HEK293 (cell line): Measurements from ENCODE around the gene C1QL4.
A peak's percentile ranks its signal among the peaks of the same experiment; 100 is the strongest.

ENCODE experiments used
- CTCF ChIA-PET: fragments of 350-600 bp; formaldehyde crosslinking; extraction: SDS; loops from one replicate; lab custom pipeline; 2021; ENCODE audit warnings: antibody characterized with exemption; lab: Yijun Ruan, JAX
- POLR2A ChIA-PET: fragments of 300-600 bp; formaldehyde crosslinking; extraction: SDS; loops from one replicate; lab custom pipeline; 2020; ENCODE audit warnings: antibody characterized with exemption, inconsistent platforms; lab: Yijun Ruan, JAX
- H3K27ac ChIP-seq: fragments of 200-500 bp; sonication (Bioruptor generic); 2 replicates; pipeline ENCODE4 v1.5.1; 2014; ENCODE audit warnings: low read depth, low read length, control low read depth, inconsistent platforms; ENCODE audit errors: extremely low read depth
- H3K36me3 ChIP-seq, 2 experiments: fragments of 200-500 bp in 1 of 2; sonication (Bioruptor generic) in 1 of 2; 1 replicate in 1 of 2; 2 replicates in 1 of 2; pipeline ENCODE4 v1.5.1; 2014 to 2017; ENCODE audit warnings: inconsistent platforms in 2 of 2, low read length in 2 of 2; ENCODE audit not compliant: control insufficient read depth in 2 of 2, insufficient read depth in 1 of 2
- H3K4me1 ChIP-seq: fragments of 200-500 bp; sonication (Bioruptor generic); 2 replicates; pipeline ENCODE4 v1.5.1; 2014; ENCODE audit warnings: mild to moderate bottlenecking, low read length, inconsistent platforms; ENCODE audit not compliant: control insufficient read depth, insufficient read depth
- H3K4me3 ChIP-seq: 2 replicates; pipeline ENCODE4 v1.5.1; 2011; ENCODE audit warnings: low read depth, mild to moderate bottlenecking, control low read depth, low read length, moderate library complexity
- H3K9me3 ChIP-seq: fragments of 200-500 bp; sonication (Bioruptor generic); 2 replicates; pipeline ENCODE4 v1.5.1; 2014; ENCODE audit warnings: low read depth, low read length, inconsistent platforms; ENCODE audit not compliant: control insufficient read depth, insufficient read depth
- GLI2 ChIP-seq: fragments of 450-650 bp; formaldehyde crosslinking; IDR thresholded peaks from 2 replicates; pipeline ENCODE4; 2017; ENCODE audit warnings: missing biosample characterization, missing genetic modification characterization, low read depth, borderline replicate concordance
- KLF7 ChIP-seq: fragments of 450-650 bp; formaldehyde crosslinking; IDR thresholded peaks from 2 replicates; pipeline ENCODE4 v1.5.1; 2016; ENCODE audit warnings: missing biosample characterization, missing genetic modification characterization, borderline replicate concordance
- KLF8 ChIP-seq: fragments of 450-650 bp; formaldehyde crosslinking; IDR thresholded peaks from 2 replicates; pipeline ENCODE4 v1.5.1; 2016; ENCODE audit warnings: missing biosample characterization, missing genetic modification characterization
- KLF9 ChIP-seq: fragments of 450-650 bp; formaldehyde crosslinking; IDR thresholded peaks from 2 replicates; pipeline ENCODE4 v1.5.1; 2016; ENCODE audit warnings: missing biosample characterization, missing genetic modification characterization, low read depth
- MEIS1 ChIP-seq: sonication (generic); formaldehyde crosslinking; IDR thresholded peaks from 2 replicates; pipeline ENCODE4 v1.8.1; 2022; ENCODE audit warnings: missing genetic modification reagents, mild to moderate bottlenecking, borderline replicate concordance
- SP7 ChIP-seq: fragments of 450-650 bp; formaldehyde crosslinking; IDR thresholded peaks from 2 replicates; pipeline ENCODE4 v1.5.1; 2016; ENCODE audit warnings: missing biosample characterization, missing genetic modification characterization
- TRIM28 ChIP-seq: IDR thresholded peaks from 2 replicates; pipeline ENCODE4 v1.6.1; 2011; ENCODE audit warnings: low read length, control low read depth, borderline replicate concordance
- ZBTB17 ChIP-seq: fragments of 450-650 bp; formaldehyde crosslinking; IDR thresholded peaks from 2 replicates; pipeline ENCODE4 v1.5.1; 2016; ENCODE audit warnings: missing biosample characterization, missing genetic modification characterization
- ZEB2 ChIP-seq: fragments of 450-650 bp; formaldehyde crosslinking; IDR thresholded peaks from 2 replicates; pipeline ENCODE4 v1.5.1; 2016; ENCODE audit warnings: missing biosample characterization, missing genetic modification characterization
- ZIC2 ChIP-seq: fragments of 450-650 bp; formaldehyde crosslinking; IDR thresholded peaks from 2 replicates; pipeline ENCODE4 v1.5.1; 2016; ENCODE audit warnings: missing biosample characterization, missing genetic modification characterization
- ZNF132 ChIP-seq: fragments of 450-650 bp; formaldehyde crosslinking; IDR thresholded peaks from 2 replicates; pipeline ENCODE4 v1.5.1; 2017; ENCODE audit warnings: missing biosample characterization, missing genetic modification characterization, borderline replicate concordance
- ZNF2 ChIP-seq: fragments of 450-650 bp; formaldehyde crosslinking; IDR thresholded peaks from 2 replicates; pipeline ENCODE4 v1.5.1; 2016; ENCODE audit warnings: missing biosample characterization, missing genetic modification characterization
- ZNF302 ChIP-seq: fragments of 450-650 bp; formaldehyde crosslinking; IDR thresholded peaks from 2 replicates; pipeline ENCODE4 v1.5.1; 2016; ENCODE audit warnings: missing biosample characterization, missing genetic modification characterization, low read depth
- ZNF335 ChIP-seq: fragments of 450-650 bp; formaldehyde crosslinking; conservative IDR thresholded peaks from 2 replicates; pipeline ENCODE4 v1.5.1; 2016; ENCODE audit warnings: missing biosample characterization, missing genetic modification characterization
- ZNF394 ChIP-seq: fragments of 450-650 bp; formaldehyde crosslinking; IDR thresholded peaks from 2 replicates; pipeline ENCODE4 v1.5.1; 2016; ENCODE audit warnings: missing biosample characterization, missing genetic modification characterization, mild to moderate bottlenecking, moderate library complexity, borderline replicate concordance
- ZNF549 ChIP-seq: fragments of 450-650 bp; IDR thresholded peaks from 2 replicates; pipeline ENCODE4 v1.5.1; 2018; ENCODE audit warnings: missing biosample characterization, missing genetic modification characterization, mild to moderate bottlenecking, inconsistent platforms, moderate library complexity
- ZNF561 ChIP-seq: fragments of 450-650 bp; IDR thresholded peaks from 2 replicates; pipeline ENCODE4 v1.5.1; 2018; ENCODE audit warnings: missing biosample characterization, missing genetic modification characterization, borderline replicate concordance
- ZNF658 ChIP-seq: fragments of 450-650 bp; formaldehyde crosslinking; IDR thresholded peaks from 2 replicates; pipeline ENCODE4; 2016; ENCODE audit warnings: missing biosample characterization, missing genetic modification characterization
- ZNF660 ChIP-seq: fragments of 450-650 bp; IDR thresholded peaks from 2 replicates; pipeline ENCODE4 v1.5.1; 2018; ENCODE audit warnings: missing biosample characterization, mild to moderate bottlenecking, missing genetic modification characterization
- ZNF701 ChIP-seq: fragments of 450-650 bp; formaldehyde crosslinking; IDR thresholded peaks from 2 replicates; pipeline ENCODE4 v1.5.1; 2016; ENCODE audit warnings: missing biosample characterization, missing genetic modification characterization
- TF ChIP-seq, protein P1 (sequence below): fragments of 450-650 bp; formaldehyde crosslinking; IDR thresholded peaks from 2 replicates; pipeline ENCODE4 v1.5.1; 2016; ENCODE audit warnings: missing biosample characterization, missing genetic modification characterization
- TF ChIP-seq, protein P2 (sequence below): fragments of 450-650 bp; formaldehyde crosslinking; IDR thresholded peaks from 2 replicates; pipeline ENCODE4 v1.5.1; 2016; ENCODE audit warnings: missing biosample characterization, missing genetic modification characterization
- TF ChIP-seq, protein P3 (sequence below): fragments of 450-650 bp; formaldehyde crosslinking; IDR thresholded peaks from 2 replicates; pipeline ENCODE4 v1.5.1; 2016; ENCODE audit warnings: missing biosample characterization, missing genetic modification characterization, low read depth

Gene C1QL4

DNA sequence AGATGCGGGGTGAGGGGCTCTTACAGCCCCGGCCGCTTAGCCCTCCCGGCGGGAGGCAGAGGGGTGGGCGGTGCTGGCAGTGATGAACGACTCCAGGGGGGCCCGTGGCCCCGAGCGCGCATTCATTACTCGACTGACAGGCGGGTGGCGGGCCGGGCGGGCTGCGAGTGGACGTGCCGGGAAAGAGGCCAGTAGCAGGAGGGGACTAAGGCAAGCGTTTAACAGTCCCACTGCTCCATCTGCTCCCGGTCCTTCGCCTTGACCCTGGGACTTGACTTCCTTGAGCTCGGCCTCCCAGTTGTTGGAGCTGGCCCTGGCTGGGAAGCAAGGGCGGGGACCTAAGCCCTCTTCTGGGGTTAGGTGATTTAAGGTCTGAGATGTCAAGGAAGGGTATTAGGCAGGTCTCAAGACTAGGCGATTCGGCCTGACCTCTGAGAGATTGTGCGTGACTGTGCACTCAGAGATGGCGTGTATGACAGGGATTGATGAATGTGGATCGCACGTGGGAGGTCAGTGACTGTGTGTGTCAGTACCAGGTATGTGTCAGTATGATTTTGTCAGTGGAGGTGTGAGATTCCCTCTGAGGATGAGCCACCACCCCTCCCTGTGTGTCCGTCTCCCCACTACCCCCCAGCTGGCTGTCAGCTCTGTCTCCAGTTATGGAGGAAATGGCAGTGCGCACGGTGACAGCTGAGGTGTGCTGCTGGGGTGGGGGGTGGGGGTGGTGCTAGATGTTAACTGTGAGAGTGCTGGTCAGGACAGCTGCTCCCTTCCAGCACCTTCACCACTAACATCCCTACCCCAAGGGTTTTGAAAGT lies 6.1 kb upstream of the C1QL4 start (continued):
- no peak for TF ChIP-seq MEIS1 (CRISPR knock-in tag)
- TF ChIP-seq, all 188 proteins: peak for 19

DNA sequence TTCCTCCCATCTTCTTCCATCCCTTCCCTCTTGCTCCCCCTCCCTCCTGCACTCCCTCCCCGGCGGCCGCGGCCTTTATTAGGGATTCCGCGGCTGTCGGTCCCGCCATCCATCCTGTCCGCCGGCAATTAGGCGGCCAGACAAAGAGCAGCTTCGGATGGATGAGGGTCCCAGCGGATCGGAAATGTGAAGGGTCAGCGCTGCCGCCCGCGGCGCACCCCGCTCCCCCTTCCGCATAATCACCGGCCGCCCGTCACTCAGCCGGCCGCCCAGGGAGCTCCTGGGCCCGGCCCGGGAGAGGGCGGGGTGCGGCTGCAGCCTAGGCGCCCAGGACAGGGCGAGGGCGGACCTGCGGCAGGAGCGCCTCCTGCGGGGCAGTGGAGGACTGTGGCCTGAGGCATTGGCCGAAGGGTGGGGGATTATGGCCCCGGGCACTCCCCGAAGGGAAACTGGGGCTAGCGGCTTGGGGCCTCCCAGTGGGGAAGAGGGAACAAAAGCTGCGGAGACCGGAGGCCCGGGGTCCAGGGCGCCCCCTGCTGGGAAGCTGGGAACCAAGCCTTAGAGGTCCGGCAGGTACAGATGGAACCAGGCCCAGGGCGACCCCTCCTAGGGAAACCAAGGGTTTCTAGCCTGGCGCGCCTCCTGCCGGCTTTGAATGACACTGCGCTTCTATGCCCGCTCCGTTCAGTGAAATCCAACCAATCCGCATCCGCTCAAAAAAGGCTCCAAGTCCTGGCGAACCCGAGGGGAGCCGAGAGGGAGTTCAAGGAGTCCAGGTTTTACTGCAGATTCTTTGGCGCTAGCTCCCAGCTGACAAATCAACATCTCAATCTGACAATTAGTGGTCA lies 5.3 kb upstream of the C1QL4 start:
- ChIA-PET POLR2A (interaction anchor here (0.7 to 2.6 kb wide), 8 partner anchors 10 to 211 kb away, joined by 3 to 21 read pairs (median 6); partner anchors contain the start of genes SPATS2, TROAP and TUBA1B), CTCF (interaction anchor here (0.5 to 3.9 kb wide), 34 partner anchors 7 to 1161 kb away, joined by 3 to 92 read pairs (median 5); partner anchors contain the start of genes PRPH, SPATS2 and TROAP)
- Histone ChIP-seq H3K9me3 (no peaks in the 10 kb centered on the region), H3K4me3 (peak overlapping the region; percentile 20), H3K27ac (peak overlapping the region; percentile 21; the same call in 1 of the 2 replicates), H3K36me3 (no peaks in the 10 kb centered on the region), H3K4me1 (peaks cover 22% of the 10 kb centered on the region)
- TF ChIP-seq KLF8 (tag by site-specific recombination) (peak; percentile 15; the same call in 1 of the 2 replicates), KLF7 (tag by site-specific recombination) (0 out of 2 replicates have a peak, but pooled peaks have one; percentile 23), ZNF335 (peak; percentile 71; the same call in 1 of the 2 replicates), ZIC2 (peak; percentile 28; the same call in 1 of the 2 replicates), ZNF394 (tag by site-specific recombination) (no peak), ZNF561 (peak; percentile 30; the same call in 1 of the 2 replicates), SP7 (0 out of 2 replicates have a peak, but pooled peaks have one; percentile 39), ZNF701 (tag by site-specific recombination) (no peak), TRIM28 (0 out of 2 replicates have a peak, but pooled peaks have one; percentile 49), ZNF2 (tag by site-specific recombination) (0 out of 2 replicates have a peak, but pooled peaks have one; percentile 12), ZBTB17 (tag by site-specific recombination) (peak; percentile 53; the same call in 1 of the 2 replicates), ZEB2 (tag by site-specific recombination) (peak; percentile 78), GLI2 (tag by site-specific recombination) (no peak), ZNF549 (tag by site-specific recombination) (no peak), ZNF660 (peak; percentile 73), ZNF302 (tag by site-specific recombination) (no peak), KLF9 (no peak), ZNF132 (tag by site-specific recombination) (no peak), ZNF658 (tag by site-specific recombination) (no peak)
- TF ChIP-seq, protein P1, sequence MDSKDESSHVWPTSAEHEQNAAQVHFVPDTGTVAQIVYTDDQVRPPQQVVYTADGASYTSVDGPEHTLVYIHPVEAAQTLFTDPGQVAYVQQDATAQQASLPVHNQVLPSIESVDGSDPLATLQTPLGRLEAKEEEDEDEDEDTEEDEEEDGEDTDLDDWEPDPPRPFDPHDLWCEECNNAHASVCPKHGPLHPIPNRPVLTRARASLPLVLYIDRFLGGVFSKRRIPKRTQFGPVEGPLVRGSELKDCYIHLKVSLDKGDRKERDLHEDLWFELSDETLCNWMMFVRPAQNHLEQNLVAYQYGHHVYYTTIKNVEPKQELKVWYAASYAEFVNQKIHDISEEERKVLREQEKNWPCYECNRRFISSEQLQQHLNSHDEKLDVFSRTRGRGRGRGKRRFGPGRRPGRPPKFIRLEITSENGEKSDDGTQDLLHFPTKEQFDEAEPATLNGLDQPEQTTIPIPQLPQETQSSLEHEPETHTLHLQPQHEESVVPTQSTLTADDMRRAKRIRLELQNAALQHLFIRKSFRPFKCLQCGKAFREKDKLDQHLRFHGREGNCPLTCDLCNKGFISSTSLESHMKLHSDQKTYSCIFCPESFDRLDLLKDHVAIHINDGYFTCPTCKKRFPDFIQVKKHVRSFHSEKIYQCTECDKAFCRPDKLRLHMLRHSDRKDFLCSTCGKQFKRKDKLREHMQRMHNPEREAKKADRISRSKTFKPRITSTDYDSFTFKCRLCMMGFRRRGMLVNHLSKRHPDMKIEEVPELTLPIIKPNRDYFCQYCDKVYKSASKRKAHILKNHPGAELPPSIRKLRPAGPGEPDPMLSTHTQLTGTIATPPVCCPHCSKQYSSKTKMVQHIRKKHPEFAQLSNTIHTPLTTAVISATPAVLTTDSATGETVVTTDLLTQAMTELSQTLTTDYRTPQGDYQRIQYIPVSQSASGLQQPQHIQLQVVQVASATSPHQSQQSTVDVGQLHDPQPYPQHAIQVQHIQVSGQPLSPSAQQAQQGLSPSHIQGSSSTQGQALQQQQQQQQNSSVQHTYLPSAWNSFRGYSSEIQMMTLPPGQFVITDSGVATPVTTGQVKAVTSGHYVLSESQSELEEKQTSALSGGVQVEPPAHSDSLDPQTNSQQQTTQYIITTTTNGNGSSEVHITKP (tag by site-specific recombination) = peak; percentile 48; the same call in 1 of the 2 replicates
- TF ChIP-seq, protein P2, sequence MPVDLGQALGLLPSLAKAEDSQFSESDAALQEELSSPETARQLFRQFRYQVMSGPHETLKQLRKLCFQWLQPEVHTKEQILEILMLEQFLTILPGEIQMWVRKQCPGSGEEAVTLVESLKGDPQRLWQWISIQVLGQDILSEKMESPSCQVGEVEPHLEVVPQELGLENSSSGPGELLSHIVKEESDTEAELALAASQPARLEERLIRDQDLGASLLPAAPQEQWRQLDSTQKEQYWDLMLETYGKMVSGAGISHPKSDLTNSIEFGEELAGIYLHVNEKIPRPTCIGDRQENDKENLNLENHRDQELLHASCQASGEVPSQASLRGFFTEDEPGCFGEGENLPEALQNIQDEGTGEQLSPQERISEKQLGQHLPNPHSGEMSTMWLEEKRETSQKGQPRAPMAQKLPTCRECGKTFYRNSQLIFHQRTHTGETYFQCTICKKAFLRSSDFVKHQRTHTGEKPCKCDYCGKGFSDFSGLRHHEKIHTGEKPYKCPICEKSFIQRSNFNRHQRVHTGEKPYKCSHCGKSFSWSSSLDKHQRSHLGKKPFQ (tag by site-specific recombination) = no peak
- TF ChIP-seq, protein P3, sequence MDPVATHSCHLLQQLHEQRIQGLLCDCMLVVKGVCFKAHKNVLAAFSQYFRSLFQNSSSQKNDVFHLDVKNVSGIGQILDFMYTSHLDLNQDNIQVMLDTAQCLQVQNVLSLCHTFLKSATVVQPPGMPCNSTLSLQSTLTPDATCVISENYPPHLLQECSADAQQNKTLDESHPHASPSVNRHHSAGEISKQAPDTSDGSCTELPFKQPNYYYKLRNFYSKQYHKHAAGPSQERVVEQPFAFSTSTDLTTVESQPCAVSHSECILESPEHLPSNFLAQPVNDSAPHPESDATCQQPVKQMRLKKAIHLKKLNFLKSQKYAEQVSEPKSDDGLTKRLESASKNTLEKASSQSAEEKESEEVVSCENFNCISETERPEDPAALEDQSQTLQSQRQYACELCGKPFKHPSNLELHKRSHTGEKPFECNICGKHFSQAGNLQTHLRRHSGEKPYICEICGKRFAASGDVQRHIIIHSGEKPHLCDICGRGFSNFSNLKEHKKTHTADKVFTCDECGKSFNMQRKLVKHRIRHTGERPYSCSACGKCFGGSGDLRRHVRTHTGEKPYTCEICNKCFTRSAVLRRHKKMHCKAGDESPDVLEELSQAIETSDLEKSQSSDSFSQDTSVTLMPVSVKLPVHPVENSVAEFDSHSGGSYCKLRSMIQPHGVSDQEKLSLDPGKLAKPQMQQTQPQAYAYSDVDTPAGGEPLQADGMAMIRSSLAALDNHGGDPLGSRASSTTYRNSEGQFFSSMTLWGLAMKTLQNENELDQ (tag by site-specific recombination) = no peak
